22Rv1 (cell line): Measurements from ENCODE around the gene CCDC148.

ENCODE experiments used
- CTCF ChIP-seq: fragments of 450-650 bp; IDR thresholded peaks from 2 replicates; pipeline ENCODE4 v1.5.1; 2017; ENCODE audit warnings: mild to moderate bottlenecking
- ZFX ChIP-seq: fragments of 450-650 bp; IDR thresholded peaks from 2 replicates; pipeline ENCODE4 v1.6.1; 2017; ENCODE audit warnings: antibody characterized with exemption, borderline replicate concordance

- TF ChIP-seq CTCF = no peak
- TF ChIP-seq ZFX = no peak
These were observed 44.8 kb downstream of the CCDC148 start for GRCh38 chr2:158411748-158412147.
